ENCODE measurements around the gene MKRN2. TPM values are rescaled to one million over a fixed set of nuclear protein-coding genes. Genes with fewer than 3 reads are reported as not detected.

Gene MKRN2
- total and polyA plus RNA-seq, 2 of the 8 experiments (the other 6 are each of a cell fraction or from before 2014, with no cell fraction given) = 15.3 to 17.6 TPM

DNA sequence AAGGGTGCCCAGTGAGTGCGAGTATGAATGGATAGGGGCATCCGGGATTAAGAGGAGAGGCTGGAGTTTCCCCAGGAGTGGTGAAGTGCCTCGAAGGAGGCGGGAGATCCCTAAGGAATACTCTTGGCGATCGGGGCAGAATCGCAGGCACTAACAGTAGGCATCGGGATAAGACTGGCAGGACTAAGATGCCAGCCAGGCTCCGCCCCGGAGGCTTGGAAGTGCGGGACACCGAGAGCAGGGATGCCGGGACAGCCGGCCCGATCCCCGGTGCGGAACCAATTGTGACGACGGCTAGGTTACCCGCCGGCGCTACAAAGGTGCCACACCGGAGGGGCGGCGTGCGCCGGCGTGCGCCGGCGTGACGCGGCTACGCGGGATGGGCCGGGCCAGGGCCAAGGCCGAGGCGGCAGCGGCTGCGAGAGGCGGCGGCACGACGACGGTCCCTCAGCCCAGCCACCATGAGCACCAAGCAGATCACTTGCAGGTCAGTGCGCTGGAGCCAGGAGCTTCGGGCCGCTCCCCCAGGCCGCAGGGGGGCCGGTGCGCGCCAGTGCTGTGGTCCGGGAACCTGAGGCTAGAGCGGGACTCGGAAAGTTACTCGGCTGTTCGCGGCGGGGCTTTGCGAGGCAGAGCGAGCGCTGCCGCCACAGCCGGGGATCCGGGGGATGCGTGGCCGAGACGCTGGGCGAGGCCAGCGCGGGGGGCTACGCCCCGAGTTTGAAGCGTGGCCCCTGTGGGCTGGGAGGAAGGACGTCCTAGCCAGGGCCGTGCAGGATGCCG, at the start of gene MKRN2 (continued):
- TF ChIP-seq SP4 (IDR thresholded peaks at IDR 0.05; ENCODE audit: low read length) = peak; percentile 59; the same call in 1 of the 2 replicates
- no peak for TF ChIP-seq ZNF274 (IDR thresholded peaks at IDR 0.05; ENCODE audit: borderline replicate concordance, extremely low read depth, low read length)
